Measurements from ENCODE around the gene MED22.
"Not testable (repeated sequence)": the region's sequence is repeated elsewhere in the genome, so short reads cannot be mapped to it uniquely, and the experiment has no call there.

Gene MED22

GRCh38 chr9:133304158-133304470 is 43.8 kb downstream of the MED22 start:
- no peak for TF ChIP-seq ZFX (IDR thresholded peaks at IDR 0.05; ENCODE audit: borderline replicate concordance)
- TF ChIP-seq CTCF (IDR thresholded peaks at IDR 0.05) = no peak
- no peak overlapping the region for H3K27ac ChIP-seq

GRCh38 chr9:133303266-133304157 is 44.4 kb downstream of the MED22 start:
- H3K27ac ChIP-seq = no peak overlapping the region
- TF ChIP-seq ZFX (IDR thresholded peaks at IDR 0.05; ENCODE audit: borderline replicate concordance) (no peak), CTCF (IDR thresholded peaks at IDR 0.05) (no peak)

- H3K27ac ChIP-seq = no peak overlapping the region
- TF ChIP-seq ZFX (IDR thresholded peaks at IDR 0.05; ENCODE audit: borderline replicate concordance) (no peak), CTCF (IDR thresholded peaks at IDR 0.05) (no peak)
Measured at GRCh38 chr9:133301253-133302230, 46.4 kb downstream of the MED22 start.

- H3K27ac ChIP-seq = not testable (repeated sequence)
Measured at GRCh38 chr9:133299996-133300395, 47.9 kb downstream of the MED22 start.

- TF ChIP-seq CTCF (IDR thresholded peaks at IDR 0.05) = no peak
- TF ChIP-seq ZFX (IDR thresholded peaks at IDR 0.05; ENCODE audit: borderline replicate concordance) = no peak
Measured at GRCh38 chr9:133294257-133294656, 53.7 kb downstream of the MED22 start.

GRCh38 chr9:133290751-133291302 is 57.1 kb downstream of the MED22 start:
- no peak overlapping the region for H3K27ac ChIP-seq
- TF ChIP-seq ZFX (IDR thresholded peaks at IDR 0.05; ENCODE audit: borderline replicate concordance) = no peak
- TF ChIP-seq CTCF (IDR thresholded peaks at IDR 0.05) = no peak

More at GRCh38 chr9:133294257-133294656, 53.7 kb downstream of the MED22 start:
- H3K27ac ChIP-seq = no peak overlapping the region

All from 22Rv1 (cell line).